Cardiac fibroblast (primary cell): Measurements from ENCODE around the gene ACE2.

Experiments
- DNase-seq, 2 donors: peaks; one replicate each; pipeline versions ENCODE4 v3.0.0 to v3.0.0-alpha.2; 2010; ENCODE audit warnings: low read depth in 2 of 2
- H3K4me3 ChIP-seq, 2 donors: replicated peaks in 1 of 2; 1 replicate in 1 of 2; 2 replicates in 1 of 2; pipeline ENCODE4 v1.5.1; 2011; ENCODE audit warnings: low read depth in 2 of 2, low read length in 2 of 2, mild to moderate bottlenecking in 2 of 2, moderate library complexity in 1 of 2
- CTCF ChIP-seq: IDR thresholded peaks from one replicate; pipeline ENCODE4 v1.5.1; 2011; ENCODE audit warnings: low read depth, mild to moderate bottlenecking, low read length, inconsistent platforms

The ACE2 gene

DNA sequence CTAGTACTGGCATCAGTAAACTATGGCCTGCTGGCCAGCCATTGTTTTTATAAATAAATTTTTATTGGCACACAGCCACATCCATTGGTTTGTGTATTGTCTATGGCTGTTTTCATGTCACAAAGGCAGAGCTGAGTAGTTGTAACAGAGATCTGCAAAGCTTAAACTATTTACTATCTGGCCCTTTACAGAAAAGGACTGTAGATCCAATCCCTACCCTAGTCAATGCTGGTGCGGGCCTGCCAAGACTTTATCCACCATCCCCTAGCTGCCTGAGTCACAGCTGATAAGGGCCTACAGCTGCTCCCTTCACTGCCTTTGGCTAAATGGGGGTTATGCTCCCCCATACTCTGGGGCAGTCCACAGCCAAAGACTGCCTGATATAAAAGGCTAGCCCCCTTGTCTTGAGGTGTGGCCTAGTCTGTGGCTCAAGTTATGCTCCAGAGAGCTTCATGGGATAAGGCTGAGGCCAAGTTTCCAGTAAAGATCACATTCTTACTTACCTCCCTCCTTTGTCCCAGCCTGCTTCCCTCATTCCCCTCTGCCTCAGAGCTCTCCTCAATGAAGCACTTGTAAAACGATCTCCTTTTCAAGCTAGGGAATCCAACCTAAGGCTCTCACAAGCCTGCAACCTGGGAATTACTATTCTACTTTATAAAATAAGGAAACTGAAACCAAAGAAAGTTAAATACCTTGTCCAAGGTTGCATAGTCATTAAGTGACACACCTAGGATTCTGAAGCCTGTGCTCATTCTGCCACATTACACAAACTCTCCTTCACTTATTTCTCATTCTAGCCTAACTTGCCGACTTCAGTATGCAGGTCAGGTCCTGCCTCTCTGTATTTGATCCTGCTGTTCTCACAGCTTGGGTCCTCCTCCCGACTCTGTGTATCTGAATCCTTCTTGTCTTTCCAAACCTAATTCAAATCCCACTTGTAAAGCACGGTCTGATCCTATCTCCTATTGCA is 20.7 kb downstream of the ACE2 start:
- TF ChIP-seq CTCF: no peak
- DNase-seq: peak; percentile 4 to 84

GRCh38 chrX:15576019-15576418 is 24.7 kb downstream of the ACE2 start:
- H3K4me3 ChIP-seq: no peak overlapping the region
- peak in 1 of 2 donors; percentile 5 for DNase-seq
- no peak for TF ChIP-seq CTCF

More for the DNA sequence above, 20.7 kb downstream of the ACE2 start:
- no peak overlapping the region for H3K4me3 ChIP-seq

DNA sequence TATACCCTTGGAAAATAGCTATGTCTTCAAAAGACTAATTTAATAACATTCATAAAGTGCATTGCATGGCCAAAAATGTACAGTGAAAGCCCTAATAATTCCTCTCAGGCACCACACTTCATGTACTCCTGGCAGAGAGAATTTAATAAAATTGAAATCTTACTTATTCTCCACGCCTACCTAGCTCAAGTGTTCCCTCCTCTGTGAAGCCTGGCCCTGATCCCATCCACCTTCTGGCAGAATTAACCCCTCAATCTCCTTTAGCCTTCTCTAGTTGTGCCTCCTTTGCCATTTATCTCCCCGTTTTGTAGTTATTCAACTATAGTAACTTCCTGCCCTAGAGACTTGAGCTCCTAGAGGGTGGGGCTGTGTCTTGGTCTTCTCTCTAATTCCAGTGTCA is 26.7 kb downstream of the ACE2 start:
- DNase-seq: no peak
- TF ChIP-seq CTCF: no peak
- no peak overlapping the region for H3K4me3 ChIP-seq

GRCh38 chrX:15570145-15570544 is 30.6 kb downstream of the ACE2 start:
- DNase-seq: no peak
- TF ChIP-seq CTCF: no peak
- no peak overlapping the region for H3K4me3 ChIP-seq

GRCh38 chrX:15567886-15568616 is 32.7 kb downstream of the ACE2 start:
- peak; percentile 29 to 52 for DNase-seq
- peak; percentile 43 for TF ChIP-seq CTCF
- no peak overlapping the region for H3K4me3 ChIP-seq

- TF ChIP-seq CTCF: no peak
- no peak overlapping the region for H3K4me3 ChIP-seq
- DNase-seq: no peak
Measured at GRCh38 chrX:15567267-15567666, 33.5 kb downstream of the ACE2 start.
